GM12878 (cell line): ENCODE measurements around the gene NAP1L4. TPM values are rescaled to one million over a fixed set of nuclear protein-coding genes. Genes with fewer than 3 reads are reported as not detected.

Experiments
- BACH1 ChIP-seq: fragments of 450-650 bp; IDR thresholded peaks from 2 replicates; pipeline ENCODE4 v1.6.1; 2017; ENCODE audit warnings: mild to moderate bottlenecking, borderline replicate concordance
- CTCF ChIP-seq, 3 experiments: IDR thresholded peaks in 2 of 3; conservative IDR thresholded peaks in 1 of 3; 2 replicates each; pipeline ENCODE4 v1.5.1; 2011; ENCODE audit warnings: low read depth in 3 of 3, low read length in 3 of 3, mild to moderate bottlenecking in 3 of 3, control low read depth in 2 of 3, moderate library complexity in 2 of 3, inconsistent platforms in 1 of 3, mixed read lengths in 1 of 3; ENCODE audit not compliant: control insufficient read depth in 2 of 3, insufficient read depth in 1 of 3; ENCODE audit errors: extremely low read depth in 1 of 3
- ESRRA ChIP-seq: IDR thresholded peaks from 2 replicates; pipeline ENCODE4 v1.6.1; 2012; ENCODE audit warnings: mild to moderate bottlenecking, low read length, improper control_type of control experiment
- HCFC1 ChIP-seq: fragments of 150-350 bp; IDR thresholded peaks from 2 replicates; pipeline ENCODE4 v1.6.1; 2014; ENCODE audit warnings: low read length
- HDGF ChIP-seq: fragments of 450-650 bp; IDR thresholded peaks from 2 replicates; pipeline ENCODE4 v1.6.1; 2016; ENCODE audit warnings: antibody characterized with exemption
- MEF2B ChIP-seq: fragments of 450-650 bp; IDR thresholded peaks from 2 replicates; pipeline ENCODE4 v1.6.1; 2018; ENCODE audit warnings: mild to moderate bottlenecking, moderate library complexity; ENCODE audit not compliant: partially characterized antibody, poor library complexity, severe bottlenecking
- MTA2 ChIP-seq: fragments of 450-650 bp; IDR thresholded peaks from 2 replicates; pipeline ENCODE4 v1.6.1; 2016; ENCODE audit warnings: low read depth, mild to moderate bottlenecking, moderate library complexity
- MYC ChIP-seq: IDR thresholded peaks from 2 replicates; pipeline ENCODE4 v1.6.1; 2011; ENCODE audit warnings: mild to moderate bottlenecking, low read length, moderate library complexity, inconsistent platforms; ENCODE audit not compliant: insufficient read depth, insufficient replicate concordance, insufficient read length, severe bottlenecking
- NRF1 ChIP-seq: conservative IDR thresholded peaks from 2 replicates; pipeline ENCODE4 v1.6.1; 2011; ENCODE audit warnings: mild to moderate bottlenecking, low read depth, low read length, improper control_type of control experiment
- PML ChIP-seq: IDR thresholded peaks from 2 replicates; pipeline ENCODE4 v1.6.1; 2012; ENCODE audit warnings: low read length, inconsistent platforms
- POLR2A ChIP-seq: IDR thresholded peaks from 2 replicates; pipeline ENCODE4 v1.6.1; 2011; ENCODE audit warnings: low read depth, mild to moderate bottlenecking, low read length
- POLR2AphosphoS5 ChIP-seq: IDR thresholded peaks from 2 replicates; pipeline ENCODE4 v1.6.1; 2011; ENCODE audit warnings: mild to moderate bottlenecking, low read length, inconsistent platforms
- POU2F2 ChIP-seq: IDR thresholded peaks from 3 replicates; pipeline ENCODE4 v1.6.1; 2011; ENCODE audit warnings: low read depth, mild to moderate bottlenecking, low read length, borderline replicate concordance
- SPI1 ChIP-seq: IDR thresholded peaks from 2 replicates; pipeline ENCODE4 v1.6.1; 2011; ENCODE audit warnings: low read depth, mild to moderate bottlenecking, low read length, moderate library complexity, borderline replicate concordance; ENCODE audit not compliant: insufficient read depth
- SUPT20H ChIP-seq: IDR thresholded peaks from 2 replicates; pipeline ENCODE4 v1.6.1; 2011; ENCODE audit warnings: low read depth, mild to moderate bottlenecking, low read length, moderate library complexity, borderline replicate concordance; ENCODE audit not compliant: control insufficient read depth
- polyA plus RNA-seq, 11 experiments: library from polyadenylated mRNA; depleted of rRNA in 4 of 11; unstranded in 6 of 11; stranded (reverse) in 5 of 11; fragments of >200 nt; fragmentation: Nextera tagmentation in 4 of 11; fragmentation: Illumina TruSeq in 1 of 11; extraction: Ambion mirVana in 4 of 11; extraction: Trizol in 1 of 11; gene quantifications; 1 replicate in 1 of 11; 2 replicates in 10 of 11; pipeline versions ENCODE4 v1.2.1 to v1.2.3, GENCODE V29; 2011 to 2016; ENCODE audit warnings: inconsistent platforms in 2 of 11, missing spikeins in 2 of 11, low read depth in 1 of 11
- total RNA-seq, 4 experiments: library from RNA; depleted of rRNA in 3 of 4; stranded (reverse); fragments of >200 nt in 3 of 4; fragmentation: Illumina TruSeq in 1 of 4; extraction: Trizol in 1 of 4; gene quantifications; 2 replicates each; pipeline versions ENCODE4 v1.2.1 to v1.2.3, GENCODE V29; 2013 to 2021
- TF ChIP-seq, protein P1 (sequence below): fragments of 450-650 bp; conservative IDR thresholded peaks from 2 replicates; pipeline ENCODE4 v1.6.1; 2017; ENCODE audit warnings: mild to moderate bottlenecking, moderate library complexity
- TF ChIP-seq, protein P2 (sequence below): IDR thresholded peaks from 2 replicates; pipeline ENCODE4 v1.6.1; 2012; ENCODE audit warnings: low read depth, low read length, improper control_type of control experiment
- TF ChIP-seq, protein P3 (sequence below): IDR thresholded peaks from 2 replicates; pipeline ENCODE4 v1.6.1; 2012; ENCODE audit warnings: low read depth, low read length, improper control_type of control experiment
- TF ChIP-seq, protein P4 (sequence below): fragments of 450-650 bp; IDR thresholded peaks from 2 replicates; pipeline ENCODE4 v1.6.1; 2014; ENCODE audit warnings: mild to moderate bottlenecking

The NAP1L4 gene
- total and polyA plus RNA-seq, 10 of the 15 experiments (the other 5 are each of a cell fraction or from before 2014, with no cell fraction given): 24.8 to 198 (median 114) TPM

- TF ChIP-seq NRF1: peak; percentile 82
- TF ChIP-seq MEF2B: no peak
- TF ChIP-seq POU2F2: peak; percentile 99
- TF ChIP-seq, protein P1, sequence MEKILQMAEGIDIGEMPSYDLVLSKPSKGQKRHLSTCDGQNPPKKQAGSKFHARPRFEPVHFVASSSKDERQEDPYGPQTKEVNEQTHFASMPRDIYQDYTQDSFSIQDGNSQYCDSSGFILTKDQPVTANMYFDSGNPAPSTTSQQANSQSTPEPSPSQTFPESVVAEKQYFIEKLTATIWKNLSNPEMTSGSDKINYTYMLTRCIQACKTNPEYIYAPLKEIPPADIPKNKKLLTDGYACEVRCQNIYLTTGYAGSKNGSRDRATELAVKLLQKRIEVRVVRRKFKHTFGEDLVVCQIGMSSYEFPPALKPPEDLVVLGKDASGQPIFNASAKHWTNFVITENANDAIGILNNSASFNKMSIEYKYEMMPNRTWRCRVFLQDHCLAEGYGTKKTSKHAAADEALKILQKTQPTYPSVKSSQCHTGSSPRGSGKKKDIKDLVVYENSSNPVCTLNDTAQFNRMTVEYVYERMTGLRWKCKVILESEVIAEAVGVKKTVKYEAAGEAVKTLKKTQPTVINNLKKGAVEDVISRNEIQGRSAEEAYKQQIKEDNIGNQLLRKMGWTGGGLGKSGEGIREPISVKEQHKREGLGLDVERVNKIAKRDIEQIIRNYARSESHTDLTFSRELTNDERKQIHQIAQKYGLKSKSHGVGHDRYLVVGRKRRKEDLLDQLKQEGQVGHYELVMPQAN: peak; percentile 97
- TF ChIP-seq ESRRA: no peak
- TF ChIP-seq SPI1: peak; percentile 55; the same call in 1 of the 2 replicates
- TF ChIP-seq BACH1: peak; percentile 21; the same call in 1 of the 2 replicates
- no peak for TF ChIP-seq CTCF (IDR thresholded peaks at IDR 0.05 in 2 of 3, conservative IDR thresholded peaks at IDR 0.05 in 1 of 3; ENCODE audit: control insufficient read depth in 2 of 3, extremely low read depth in 1 of 3, insufficient read depth in 1 of 3, low read depth in 3 of 3, low read length in 3 of 3)
- TF ChIP-seq PML: peak; percentile 66; the same call in 1 of the 2 replicates
- TF ChIP-seq, protein P2, sequence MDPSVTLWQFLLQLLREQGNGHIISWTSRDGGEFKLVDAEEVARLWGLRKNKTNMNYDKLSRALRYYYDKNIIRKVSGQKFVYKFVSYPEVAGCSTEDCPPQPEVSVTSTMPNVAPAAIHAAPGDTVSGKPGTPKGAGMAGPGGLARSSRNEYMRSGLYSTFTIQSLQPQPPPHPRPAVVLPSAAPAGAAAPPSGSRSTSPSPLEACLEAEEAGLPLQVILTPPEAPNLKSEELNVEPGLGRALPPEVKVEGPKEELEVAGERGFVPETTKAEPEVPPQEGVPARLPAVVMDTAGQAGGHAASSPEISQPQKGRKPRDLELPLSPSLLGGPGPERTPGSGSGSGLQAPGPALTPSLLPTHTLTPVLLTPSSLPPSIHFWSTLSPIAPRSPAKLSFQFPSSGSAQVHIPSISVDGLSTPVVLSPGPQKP: 0 out of 2 replicates have a peak, but pooled peaks have one; percentile 48
- TF ChIP-seq MYC: peak; percentile 26
- TF ChIP-seq MTA2: peak; percentile 32; the same call in 1 of the 2 replicates
- TF ChIP-seq HDGF: no peak
- peak; percentile 76; the same call in 1 of the 2 replicates for TF ChIP-seq POLR2AphosphoS5
- peak; percentile 87 for TF ChIP-seq POLR2A
- peak; percentile 55; the same call in 1 of the 2 replicates for TF ChIP-seq HCFC1
- TF ChIP-seq, protein P3, sequence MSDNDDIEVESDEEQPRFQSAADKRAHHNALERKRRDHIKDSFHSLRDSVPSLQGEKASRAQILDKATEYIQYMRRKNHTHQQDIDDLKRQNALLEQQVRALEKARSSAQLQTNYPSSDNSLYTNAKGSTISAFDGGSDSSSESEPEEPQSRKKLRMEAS: peak; percentile 89
- TF ChIP-seq, protein P4, sequence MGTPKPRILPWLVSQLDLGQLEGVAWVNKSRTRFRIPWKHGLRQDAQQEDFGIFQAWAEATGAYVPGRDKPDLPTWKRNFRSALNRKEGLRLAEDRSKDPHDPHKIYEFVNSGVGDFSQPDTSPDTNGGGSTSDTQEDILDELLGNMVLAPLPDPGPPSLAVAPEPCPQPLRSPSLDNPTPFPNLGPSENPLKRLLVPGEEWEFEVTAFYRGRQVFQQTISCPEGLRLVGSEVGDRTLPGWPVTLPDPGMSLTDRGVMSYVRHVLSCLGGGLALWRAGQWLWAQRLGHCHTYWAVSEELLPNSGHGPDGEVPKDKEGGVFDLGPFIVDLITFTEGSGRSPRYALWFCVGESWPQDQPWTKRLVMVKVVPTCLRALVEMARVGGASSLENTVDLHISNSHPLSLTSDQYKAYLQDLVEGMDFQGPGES: peak; percentile 76; the same call in 1 of the 2 replicates
- TF ChIP-seq SUPT20H: no peak
Observed at GRCh38 chr11:2992234-2992996, at the start of gene NAP1L4 (continued).
